ENCODE results near the gene ARHGEF25.

GRCh38 chr12:57582440-57582839 is 28.8 kb upstream of the ARHGEF25 start:
- TF ChIP-seq POLR2A (IDR thresholded peaks at IDR 0.05; ENCODE audit: low read depth): no peak
- TF ChIP-seq CTCF (IDR thresholded peaks at IDR 0.05): no peak
- TF ChIP-seq POLR2AphosphoS5 (IDR thresholded peaks at IDR 0.05): no peak
